ENCODE measurements around the gene KCNJ4. TPM values are rescaled to one million over a fixed set of nuclear protein-coding genes. Genes with fewer than 3 reads are reported as not detected.

The KCNJ4 gene
- total RNA-seq, 1 experiment from 2014 or later, result 0.92 TPM

- H4K20me1 ChIP-seq (ENCODE audit: control insufficient read depth, insufficient read depth, insufficient read length), result no peaks in the 10 kb centered on the region
- no peaks in the 10 kb centered on the region; the same call in 1 of the 2 replicates for H3K4me1 ChIP-seq (ENCODE audit: insufficient read depth, low read length)
- H3K4me2 ChIP-seq (ENCODE audit: insufficient read depth, insufficient read length, low read length), result no peak overlapping the region
- no CpG with 5 or more reads among the region's 4 CpGs for WGBS (ENCODE audit: extremely low coverage, insufficient read length, low lambda C conversion rate)
- no peaks in the 10 kb centered on the region for H3K23me2 ChIP-seq (ENCODE audit: insufficient read length, low read depth, low read length, poor library complexity, severe bottlenecking)
- H3K9me3 ChIP-seq (ENCODE audit: control insufficient read depth, low read depth, low read length), result no peaks in the 10 kb centered on the region
- Mint-ChIP-seq H3K36me3 (ENCODE audit: insufficient read depth in 1 of 3, low read depth in 3 of 3) (no peaks in the 10 kb centered on the region; a peak in 1 of 7 replicates), H3K4me3 (no peak overlapping the region), H3K27ac (no peak overlapping the region), H3K9me3 (no peaks in the 10 kb centered on the region), H3K27me3 (ENCODE audit: low read depth) (no peaks in the 10 kb centered on the region), H3K4me1 (peaks cover 28 to 40% of the 10 kb centered on the region in 2 experiments)
- H4K8ac ChIP-seq (replicated peaks; ENCODE audit: insufficient read length, low read depth, low read length), result no peak overlapping the region
- H4K91ac ChIP-seq (ENCODE audit: insufficient read length, low read depth, low read length), result no peak overlapping the region
- no peak overlapping the region for H2BK20ac ChIP-seq (ENCODE audit: low read depth, low read length, poor library complexity, severe bottlenecking)
- H4K5ac ChIP-seq (ENCODE audit: insufficient read length, low read depth, low read length), result no peak overlapping the region
- no peak overlapping the region for H2BK5ac ChIP-seq (ENCODE audit: insufficient read length, low read length)
- no peak overlapping the region for H3K56ac ChIP-seq (ENCODE audit: insufficient read length, low read depth, low read length)
- H3T11ph ChIP-seq (ENCODE audit: low read length), result no peak overlapping the region
- no peaks in the 10 kb centered on the region for H3K27me3 ChIP-seq (ENCODE audit: insufficient read depth, low read length)
- no peak overlapping the region for H3K27ac ChIP-seq (ENCODE audit: insufficient read length, low read depth, low read length)
- no peak overlapping the region for H2BK12ac ChIP-seq (ENCODE audit: insufficient read length, low read depth, low read length)
- H3K14ac ChIP-seq (ENCODE audit: insufficient read depth, low read length), result no peak overlapping the region
- no peaks in the 10 kb centered on the region for H3K79me1 ChIP-seq (ENCODE audit: insufficient read depth, low read depth, low read length, poor library complexity, severe bottlenecking)
- H2BK15ac ChIP-seq (ENCODE audit: low read depth, low read length), result no peak overlapping the region
- H3K4ac ChIP-seq (ENCODE audit: low read depth, low read length), result no peak overlapping the region
- no peak overlapping the region for H2BK120ac ChIP-seq (ENCODE audit: low read depth, low read length, poor library complexity, severe bottlenecking)
- H2AK5ac ChIP-seq (ENCODE audit: insufficient read length, low read length), result no peak overlapping the region
- no peak for DNase-seq
- H3K18ac ChIP-seq (ENCODE audit: insufficient read length, low read depth, low read length), result no peak overlapping the region
- H2AFZ ChIP-seq (ENCODE audit: low read length), result no peak overlapping the region
- no peaks in the 10 kb centered on the region for H3K79me2 ChIP-seq (ENCODE audit: insufficient read depth, low read length)
- TF ChIP-seq CTCF (conservative IDR thresholded peaks at IDR 0.05), result no peak
- H3K23ac ChIP-seq (ENCODE audit: insufficient read length, low read depth, low read length), result no peak overlapping the region
- no peak overlapping the region for H3K9ac ChIP-seq (ENCODE audit: extremely low read depth, insufficient read length, low read length)
Observed at GRCh38 chr22:38420734-38421133, 34.3 kb downstream of the KCNJ4 start.

All from H9 (cell line).